ENCODE results near the gene CCDC85C. TPM values are rescaled to one million over a fixed set of nuclear protein-coding genes. Genes with fewer than 3 reads are reported as not detected.

The CCDC85C gene
- total RNA-seq, 1 experiment from 2014 or later: 33.2 TPM

DNA sequence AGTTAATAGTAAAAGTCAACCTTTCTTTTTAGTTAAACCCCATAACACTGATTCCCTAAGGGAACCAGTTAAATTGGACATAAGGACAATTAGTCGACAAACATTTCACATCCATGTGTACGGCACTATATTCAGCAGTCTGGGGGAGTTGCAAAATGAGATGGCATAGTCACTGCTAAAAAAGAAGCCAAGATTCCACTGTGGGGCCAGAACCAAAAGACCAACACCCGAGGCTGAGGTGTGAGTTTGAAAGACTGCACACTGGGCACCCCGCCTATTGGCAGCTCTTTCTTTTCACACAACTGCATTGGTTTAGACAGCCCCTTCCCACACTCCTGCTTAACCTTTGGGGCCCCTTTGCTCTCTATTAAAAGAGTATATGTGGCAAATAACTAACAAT lies 140.0 kb downstream of the CCDC85C start:
- H3K56ac ChIP-seq (ENCODE audit: insufficient read length, low read depth, low read length): no peak overlapping the region
- H3K4me1 ChIP-seq (ENCODE audit: insufficient read depth, low read length): peaks cover 8% of the 10 kb centered on the region; the same call in 1 of the 2 replicates
- no CpG with 5 or more reads among the region's 4 CpGs for WGBS (ENCODE audit: extremely low coverage, insufficient read length, low lambda C conversion rate)
- Mint-ChIP-seq H3K36me3 (ENCODE audit: insufficient read depth in 1 of 3, low read depth in 3 of 3) (peaks cover 6 to 31% (median 25%) of the 10 kb centered on the region in 3 experiments; a peak in 6 of 7 replicates), H3K9me3 (no peaks in the 10 kb centered on the region), H3K4me3 (no peak overlapping the region), H3K27me3 (ENCODE audit: low read depth) (no peaks in the 10 kb centered on the region), H3K27ac (peak overlapping the region in 2 of 3 experiments; percentile 29 to 80; a peak in 2 of 7 replicates), H3K4me1 (peaks cover 47 to 51% of the 10 kb centered on the region in 2 experiments)
- DNase-seq: no peak
- H4K5ac ChIP-seq (ENCODE audit: insufficient read length, low read depth, low read length): no peak overlapping the region
- H2BK20ac ChIP-seq (ENCODE audit: low read depth, low read length, poor library complexity, severe bottlenecking): no peak overlapping the region
- no peak overlapping the region for H3K4me2 ChIP-seq (ENCODE audit: insufficient read depth, insufficient read length, low read length)
- no peak overlapping the region for H3K27ac ChIP-seq (ENCODE audit: insufficient read length, low read depth, low read length)
- H4K91ac ChIP-seq (ENCODE audit: insufficient read length, low read depth, low read length): no peak overlapping the region
- no peak overlapping the region for H3K18ac ChIP-seq (ENCODE audit: insufficient read length, low read depth, low read length)
- peaks cover 11% of the 10 kb centered on the region; the same call in 1 of the 2 replicates for H3K79me2 ChIP-seq (ENCODE audit: insufficient read depth, low read length)
- H2BK120ac ChIP-seq (ENCODE audit: low read depth, low read length, poor library complexity, severe bottlenecking): no peak overlapping the region
- H3K23me2 ChIP-seq (ENCODE audit: insufficient read length, low read depth, low read length, poor library complexity, severe bottlenecking): no peaks in the 10 kb centered on the region
- H3K9ac ChIP-seq (ENCODE audit: extremely low read depth, insufficient read length, low read length): no peak overlapping the region
- no peak overlapping the region for H3K23ac ChIP-seq (ENCODE audit: insufficient read length, low read depth, low read length)
- no peak overlapping the region for H2BK12ac ChIP-seq (ENCODE audit: insufficient read length, low read depth, low read length)
- no peak overlapping the region for H2BK15ac ChIP-seq (ENCODE audit: low read depth, low read length)
- no peak overlapping the region for H3T11ph ChIP-seq (ENCODE audit: low read length)
- H3K9me3 ChIP-seq (ENCODE audit: control insufficient read depth, low read depth, low read length): no peaks in the 10 kb centered on the region
- H4K8ac ChIP-seq (replicated peaks; ENCODE audit: insufficient read length, low read depth, low read length): no peak overlapping the region
- H3K14ac ChIP-seq (ENCODE audit: insufficient read depth, low read length): no peak overlapping the region
- no peak overlapping the region for H2AFZ ChIP-seq (ENCODE audit: low read length)
- H4K20me1 ChIP-seq (ENCODE audit: control insufficient read depth, insufficient read depth, insufficient read length): no peaks in the 10 kb centered on the region
- peaks cover 5% of the 10 kb centered on the region for H3K79me1 ChIP-seq (ENCODE audit: insufficient read depth, low read depth, low read length, poor library complexity, severe bottlenecking)
- H2BK5ac ChIP-seq (ENCODE audit: insufficient read length, low read length): no peak overlapping the region
- H3K4ac ChIP-seq (ENCODE audit: low read depth, low read length): no peak overlapping the region
- TF ChIP-seq, protein P1, sequence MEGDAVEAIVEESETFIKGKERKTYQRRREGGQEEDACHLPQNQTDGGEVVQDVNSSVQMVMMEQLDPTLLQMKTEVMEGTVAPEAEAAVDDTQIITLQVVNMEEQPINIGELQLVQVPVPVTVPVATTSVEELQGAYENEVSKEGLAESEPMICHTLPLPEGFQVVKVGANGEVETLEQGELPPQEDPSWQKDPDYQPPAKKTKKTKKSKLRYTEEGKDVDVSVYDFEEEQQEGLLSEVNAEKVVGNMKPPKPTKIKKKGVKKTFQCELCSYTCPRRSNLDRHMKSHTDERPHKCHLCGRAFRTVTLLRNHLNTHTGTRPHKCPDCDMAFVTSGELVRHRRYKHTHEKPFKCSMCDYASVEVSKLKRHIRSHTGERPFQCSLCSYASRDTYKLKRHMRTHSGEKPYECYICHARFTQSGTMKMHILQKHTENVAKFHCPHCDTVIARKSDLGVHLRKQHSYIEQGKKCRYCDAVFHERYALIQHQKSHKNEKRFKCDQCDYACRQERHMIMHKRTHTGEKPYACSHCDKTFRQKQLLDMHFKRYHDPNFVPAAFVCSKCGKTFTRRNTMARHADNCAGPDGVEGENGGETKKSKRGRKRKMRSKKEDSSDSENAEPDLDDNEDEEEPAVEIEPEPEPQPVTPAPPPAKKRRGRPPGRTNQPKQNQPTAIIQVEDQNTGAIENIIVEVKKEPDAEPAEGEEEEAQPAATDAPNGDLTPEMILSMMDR (conservative IDR thresholded peaks at IDR 0.05): no peak
- H2AK5ac ChIP-seq (ENCODE audit: insufficient read length, low read length): no peak overlapping the region
- H3K27me3 ChIP-seq (ENCODE audit: insufficient read depth, low read length): no peaks in the 10 kb centered on the region
